ENCODE results near the gene ZBTB7B. TPM values are rescaled to one million over a fixed set of nuclear protein-coding genes. Genes with fewer than 3 reads are reported as not detected.

Gene ZBTB7B
- total and polyA plus RNA-seq, 5 experiments from 2014 or later: 0.12 to 13.1 (median 0.59) TPM

- ATAC-seq (no peak), DNase-seq (no peak)
- POLR2A ChIA-PET: interaction anchor here (0.8 to 2.8 kb wide), 6 partner anchors 7 to 53 kb away, joined by 3 to 20 read pairs (median 4); partner anchors contain the start of gene PBXIP1
- Mint-ChIP-seq H3K4me3 (peak overlapping the region in 4 of 10 donors; percentile 14 to 75 (median 43)), H3K9me3 (no peaks in the 10 kb centered on the region), H3K27me3 (no peaks in the 10 kb centered on the region), H3K36me3 (no peaks in the 10 kb centered on the region), H3K4me1 (peaks cover 37 to 85% (median 82%) of the 10 kb centered on the region in 4 donors), H3K27ac (peak overlapping the region in 4 of 10 donors; percentile 10 to 73 (median 54))
Observed at GRCh38 chr1:155008015-155008941, 5.7 kb downstream of the ZBTB7B start.

GRCh38 chr1:155009221-155009711 lies 6.7 kb downstream of the ZBTB7B start:
- Mint-ChIP-seq H3K27ac (peak overlapping the region in 4 of 10 donors; percentile 8 to 81 (median 53)), H3K27me3 (no peaks in the 10 kb centered on the region), H3K36me3 (no peaks in the 10 kb centered on the region), H3K9me3 (no peaks in the 10 kb centered on the region), H3K4me1 (peaks cover 38 to 86% (median 83%) of the 10 kb centered on the region in 4 donors), H3K4me3 (peak overlapping the region in 9 of 10 donors; percentile 17 to 79 (median 63))
- POLR2A ChIA-PET: interaction anchor here (0.6 to 2.4 kb wide), 2 partner anchors 40 to 54 kb away, joined by 3 to 8 read pairs; partner anchors contain the start of gene PBXIP1
- ATAC-seq (no peak), DNase-seq (no peak)

GRCh38 chr1:155009742-155010141 lies 7.1 kb downstream of the ZBTB7B start:
- H3K4me1 Mint-ChIP-seq: peaks cover 36 to 85% (median 81%) of the 10 kb centered on the region in 4 donors
- no peaks in the 10 kb centered on the region for H3K9me3 Mint-ChIP-seq
- no peak for ATAC-seq
- no peaks in the 10 kb centered on the region for H3K36me3 Mint-ChIP-seq
- DNase-seq: no peak
- no peaks in the 10 kb centered on the region for H3K27me3 Mint-ChIP-seq
- POLR2A ChIA-PET: interaction anchor here (0.6 to 2.4 kb wide), 4 partner anchors 10 to 54 kb away, joined by 3 to 8 read pairs (median 4); partner anchors contain the start of gene PBXIP1
- peak overlapping the region in 7 of 10 donors; percentile 8 to 88 (median 69) for H3K27ac Mint-ChIP-seq
- H3K4me3 Mint-ChIP-seq: peak overlapping the region; percentile 13 to 79 (median 64)

GRCh38 chr1:155010211-155010918 lies 7.8 kb downstream of the ZBTB7B start:
- Mint-ChIP-seq H3K9me3 (no peaks in the 10 kb centered on the region), H3K27ac (peak overlapping the region in 7 of 10 donors; percentile 8 to 88 (median 52)), H3K4me3 (peak overlapping the region; percentile 13 to 79 (median 64)), H3K27me3 (no peaks in the 10 kb centered on the region), H3K36me3 (no peaks in the 10 kb centered on the region), H3K4me1 (peaks cover 36 to 81% (median 79%) of the 10 kb centered on the region in 4 donors)
- POLR2A ChIA-PET: interaction anchor here (0.8 to 1.9 kb wide), 7 partner anchors 9 to 66 kb away, joined by 3 to 10 read pairs (median 5); partner anchors contain the start of genes FLAD1 and PBXIP1
- DNase-seq (peak in 1 of 10 donors; percentile 54), ATAC-seq (peak in 1 of 2 donors; percentile 19)

- ATAC-seq (no peak), DNase-seq (peak in 1 of 10 donors; percentile 53)
- H3K27ac Mint-ChIP-seq: peak overlapping the region in 2 of 10 donors; percentile 13 to 44
- H3K27me3 Mint-ChIP-seq: no peaks in the 10 kb centered on the region
- H3K4me3 Mint-ChIP-seq: peak overlapping the region in 6 of 10 donors; percentile 31 to 55 (median 44)
- H3K9me3 Mint-ChIP-seq: no peaks in the 10 kb centered on the region
- peaks cover 39 to 81% (median 79%) of the 10 kb centered on the region in 4 donors for H3K4me1 Mint-ChIP-seq
- H3K36me3 Mint-ChIP-seq: no peaks in the 10 kb centered on the region
- POLR2A ChIA-PET: interaction anchor here (0.9 to 1.9 kb wide), 5 partner anchors 10 to 67 kb away, joined by 5 to 10 read pairs (median 7); partner anchors contain the start of gene PBXIP1
Observed at GRCh38 chr1:155011004-155011416, 8.4 kb downstream of the ZBTB7B start.

- no peaks in the 10 kb centered on the region for H3K27me3 Mint-ChIP-seq
- peak overlapping the region in 1 of 10 donors; percentile 75 for H3K27ac Mint-ChIP-seq
- peaks cover 36 to 81% (median 79%) of the 10 kb centered on the region in 4 donors for H3K4me1 Mint-ChIP-seq
- H3K36me3 Mint-ChIP-seq: no peaks in the 10 kb centered on the region
- DNase-seq (no peak), ATAC-seq (no peak)
- POLR2A ChIA-PET: interaction anchor here (1.1 to 1.9 kb wide), 3 partner anchors 8 to 60 kb away, joined by 3 to 10 read pairs (median 9); partner anchors contain the start of gene PBXIP1
- H3K4me3 Mint-ChIP-seq: peak overlapping the region in 5 of 10 donors; percentile 31 to 55 (median 41)
- no peaks in the 10 kb centered on the region for H3K9me3 Mint-ChIP-seq
Observed at GRCh38 chr1:155011437-155012025, 8.9 kb downstream of the ZBTB7B start.

- POLR2A ChIA-PET: interaction anchor here (0.6 to 1.9 kb wide), 5 partner anchors 8 to 55 kb away, joined by 3 to 10 read pairs (median 5); partner anchors contain the start of gene PBXIP1
- peak overlapping the region in 3 of 10 donors; percentile 48 to 83 (median 75) for H3K27ac Mint-ChIP-seq
- no peaks in the 10 kb centered on the region for H3K27me3 Mint-ChIP-seq
- H3K4me3 Mint-ChIP-seq: peak overlapping the region in 3 of 10 donors; percentile 15 to 34 (median 16)
- ATAC-seq (no peak), DNase-seq (no peak)
- peaks cover 33 to 81% (median 79%) of the 10 kb centered on the region in 4 donors for H3K4me1 Mint-ChIP-seq
- H3K36me3 Mint-ChIP-seq: no peaks in the 10 kb centered on the region
- no peaks in the 10 kb centered on the region for H3K9me3 Mint-ChIP-seq
Observed at GRCh38 chr1:155012026-155012546, 9.5 kb downstream of the ZBTB7B start.

- Mint-ChIP-seq H3K4me3 (peak overlapping the region in 9 of 10 donors; percentile 2 to 57 (median 47)), H3K27ac (peak overlapping the region in 8 of 10 donors; percentile 28 to 88 (median 70)), H3K4me1 (peaks cover 34 to 85% (median 81%) of the 10 kb centered on the region in 4 donors), H3K36me3 (no peaks in the 10 kb centered on the region), H3K27me3 (no peaks in the 10 kb centered on the region), H3K9me3 (no peaks in the 10 kb centered on the region)
- DNase-seq (no peak), ATAC-seq (no peak)
- POLR2A ChIA-PET: interaction anchor here (0.6 to 1.9 kb wide), 5 partner anchors 9 to 52 kb away, joined by 3 to 7 read pairs (median 4); no protein-coding TSS in a partner anchor
Observed at GRCh38 chr1:155012776-155013602, 10.4 kb downstream of the ZBTB7B start.

- DNase-seq: no peak
- no peak for ATAC-seq
- Mint-ChIP-seq H3K4me1 (peaks cover 34 to 82% (median 77%) of the 10 kb centered on the region in 4 donors), H3K27ac (peak overlapping the region in 6 of 10 donors; percentile 44 to 83 (median 74)), H3K36me3 (no peaks in the 10 kb centered on the region), H3K27me3 (no peaks in the 10 kb centered on the region), H3K4me3 (peak overlapping the region in 8 of 10 donors; percentile 6 to 68 (median 50)), H3K9me3 (no peaks in the 10 kb centered on the region)
- POLR2A ChIA-PET: interaction anchor here (0.6 to 3.4 kb wide), 4 partner anchors 7 to 53 kb away, joined by 4 to 20 read pairs (median 6); no protein-coding TSS in a partner anchor
Observed at GRCh38 chr1:155013632-155014031, 11.0 kb downstream of the ZBTB7B start.

GRCh38 chr1:155014709-155015508 lies 12.3 kb downstream of the ZBTB7B start:
- peak overlapping the region in 2 of 10 donors; percentile 39 to 68 for H3K4me3 Mint-ChIP-seq
- no peak for ATAC-seq
- no peak for DNase-seq
- H3K36me3 Mint-ChIP-seq: no peaks in the 10 kb centered on the region
- peaks cover 31 to 76% (median 69%) of the 10 kb centered on the region in 4 donors for H3K4me1 Mint-ChIP-seq
- POLR2A ChIA-PET: interaction anchor here (0.9 to 4.3 kb wide), 11 partner anchors 8 to 295 kb away, joined by 3 to 29 read pairs (median 16); partner anchors contain the start of genes CKS1B, FLAD1, PBXIP1 and PYGO2
- H3K9me3 Mint-ChIP-seq: no peaks in the 10 kb centered on the region
- peak overlapping the region in 3 of 10 donors; percentile 27 to 48 (median 46) for H3K27ac Mint-ChIP-seq
- peaks cover 0 to 4% (median 0%) of the 10 kb centered on the region in 5 donors for H3K27me3 Mint-ChIP-seq
